HG02938 (cell line): ENCODE measurements around the gene EYA2.
"Not testable (repeated sequence)": the region's sequence is repeated elsewhere in the genome, so short reads cannot be mapped to it uniquely, and the experiment has no call there.

ENCODE experiments used
- ATAC-seq: cut with Tn5 transposase; IDR thresholded peaks from one replicate; pipeline ENCODE4 v1.9.1; 2021; ENCODE audit warnings: mild to moderate bottlenecking, moderate library complexity; ENCODE audit not compliant: unreplicated experiment

The EYA2 gene

GRCh38 chr20:46929902-46930301 lies 35.3 kb downstream of the EYA2 start:
- ATAC-seq: no peak

- no peak for ATAC-seq
Observed at GRCh38 chr20:46930640-46931339, 36.1 kb downstream of the EYA2 start.

GRCh38 chr20:46931699-46932098 lies 37.1 kb downstream of the EYA2 start:
- no peak for ATAC-seq

GRCh38 chr20:46932439-46932838 lies 37.8 kb downstream of the EYA2 start:
- not testable (repeated sequence) for ATAC-seq

- no peak for ATAC-seq
Observed at GRCh38 chr20:46933150-46933549, 38.5 kb downstream of the EYA2 start.

- ATAC-seq: no peak
Observed at GRCh38 chr20:46934746-46935287, 40.2 kb downstream of the EYA2 start.

GRCh38 chr20:46935394-46936017 lies 40.9 kb downstream of the EYA2 start:
- ATAC-seq: no peak

GRCh38 chr20:46936415-46937156 lies 41.9 kb downstream of the EYA2 start:
- ATAC-seq: no peak

- ATAC-seq: no peak
Observed at GRCh38 chr20:46937157-46937523, 42.5 kb downstream of the EYA2 start.

- ATAC-seq: no peak
Observed at GRCh38 chr20:46937533-46938226, 43.0 kb downstream of the EYA2 start.

GRCh38 chr20:46938434-46938833 lies 43.8 kb downstream of the EYA2 start:
- no peak for ATAC-seq

- no peak for ATAC-seq
Observed at GRCh38 chr20:46939031-46939965, 44.7 kb downstream of the EYA2 start.

GRCh38 chr20:46940616-46941015 lies 46.0 kb downstream of the EYA2 start:
- ATAC-seq: no peak

- ATAC-seq: no peak
Observed at GRCh38 chr20:46941404-46941803, 46.8 kb downstream of the EYA2 start.

- no peak for ATAC-seq
Observed at GRCh38 chr20:46943861-46944591, 49.4 kb downstream of the EYA2 start.

GRCh38 chr20:46945465-46945864 lies 50.8 kb downstream of the EYA2 start:
- no peak for ATAC-seq

- ATAC-seq: no peak
Observed at GRCh38 chr20:46946181-46946624, 51.6 kb downstream of the EYA2 start.

- no peak for ATAC-seq
Observed at GRCh38 chr20:46946796-46947195, 52.2 kb downstream of the EYA2 start.

- ATAC-seq: no peak
Observed at GRCh38 chr20:46948081-46948480, 53.4 kb downstream of the EYA2 start.
